GM23338 (cell line): Measurements from ENCODE around the gene PDCD1. TPM values are rescaled to one million over a fixed set of nuclear protein-coding genes. Genes with fewer than 3 reads are reported as not detected.

Source experiments
- ATAC-seq: fragments of 200-7000 bp; cut with Tn5 transposase; 3 replicates; pipeline ENCODE4 v1.9.1; 2020
- DNase-seq: peaks from one replicate; pipeline ENCODE4 v3.0.0-alpha.2; 2015; ENCODE audit warnings: low spot score
- H2AFZ ChIP-seq: fragments of 200-600 bp; sonication (generic); 2 replicates; pipeline ENCODE4 v1.8.0; 2016; ENCODE audit warnings: antibody characterized with exemption, mild to moderate bottlenecking, moderate library complexity
- H3F3A ChIP-seq: fragments of 200-600 bp; sonication (generic); replicated peaks from 2 replicates; pipeline ENCODE4 v1.8.0; 2017; ENCODE audit warnings: antibody characterized with exemption, mixed run types, low read depth
- H3K27ac ChIP-seq: fragments of 200-600 bp; sonication (generic); 2 replicates; pipeline ENCODE4 v1.6.1; 2016; ENCODE audit warnings: low read depth
- H3K27me3 ChIP-seq: fragments of 200-600 bp; sonication (generic); 2 replicates; pipeline ENCODE4 v1.8.0; 2016; ENCODE audit warnings: mild to moderate bottlenecking, mixed run types, moderate library complexity; ENCODE audit not compliant: insufficient read depth
- H3K36me3 ChIP-seq: fragments of 200-600 bp; sonication (generic); 2 replicates; pipeline ENCODE4 v1.8.0; 2016; ENCODE audit warnings: mild to moderate bottlenecking; ENCODE audit not compliant: insufficient read depth
- H3K4me1 ChIP-seq: fragments of 200-600 bp; sonication (generic); 2 replicates; pipeline ENCODE4 v1.8.0; 2016; ENCODE audit warnings: mild to moderate bottlenecking, moderate library complexity; ENCODE audit not compliant: insufficient read depth
- H3K4me2 ChIP-seq: fragments of 200-600 bp; sonication (generic); 2 replicates; pipeline ENCODE4 v1.7.1; 2017; ENCODE audit warnings: mixed run types
- H3K4me3 ChIP-seq: fragments of 200-600 bp; sonication (generic); 2 replicates; pipeline ENCODE4 v1.6.1; 2016; ENCODE audit warnings: mixed run types
- H3K79me2 ChIP-seq: fragments of 200-600 bp; sonication (generic); replicated peaks from 2 replicates; pipeline ENCODE4 v1.8.0; 2017; ENCODE audit warnings: mild to moderate bottlenecking; ENCODE audit not compliant: insufficient read depth
- H3K9me2 ChIP-seq: fragments of 200-600 bp; sonication (generic); 2 replicates; pipeline ENCODE4 v1.8.0; 2017; ENCODE audit not compliant: insufficient read depth
- H4K20me1 ChIP-seq: fragments of 200-600 bp; sonication (generic); replicated peaks from 2 replicates; pipeline ENCODE4 v1.8.0; 2017; ENCODE audit warnings: mild to moderate bottlenecking; ENCODE audit not compliant: insufficient read depth
- H3K27ac Mint-ChIP-seq: 2 replicates; pipeline ENCODE4 v1.8.0; 2020; ENCODE audit warnings: inconsistent platforms, mild to moderate bottlenecking, moderate library complexity, mixed read lengths
- H3K27me3 Mint-ChIP-seq: 3 replicates; pipeline ENCODE4 v1.8.0; 2022; ENCODE audit warnings: low read depth, mild to moderate bottlenecking, moderate library complexity, mixed read lengths, inconsistent platforms; ENCODE audit not compliant: insufficient read depth, poor library complexity
- H3K36me3 Mint-ChIP-seq: 3 replicates; pipeline ENCODE4 v1.8.0; 2021; ENCODE audit warnings: low read depth, mild to moderate bottlenecking, inconsistent platforms, moderate library complexity, mixed read lengths
- H3K4me1 Mint-ChIP-seq: 3 replicates; pipeline ENCODE4 v1.8.0; 2020; ENCODE audit warnings: mild to moderate bottlenecking, inconsistent platforms, mixed read lengths
- H3K4me3 Mint-ChIP-seq: 3 replicates; pipeline ENCODE4 v1.8.0; 2021; ENCODE audit warnings: moderate library complexity, mild to moderate bottlenecking, inconsistent platforms, mixed read lengths
- H3K9me3 Mint-ChIP-seq: 3 replicates; pipeline ENCODE4 v1.8.0; 2020; ENCODE audit warnings: moderate library complexity, mild to moderate bottlenecking, inconsistent platforms, mixed read lengths
- CREB1 ChIP-seq: fragments of 250-450 bp; sonication (Bioruptor Pico); IDR thresholded peaks from 2 replicates; pipeline ENCODE4 v1.5.0; 2020; ENCODE audit warnings: low read depth, mild to moderate bottlenecking, moderate library complexity
- POLR2AphosphoS5 ChIP-seq: IDR thresholded peaks from 2 replicates; pipeline ENCODE4 v1.6.1; 2016; ENCODE audit warnings: antibody characterized with exemption, low read depth
- ZNF114 ChIP-seq: fragments of 250-450 bp; sonication (Bioruptor Pico); IDR thresholded peaks from 2 replicates; pipeline ENCODE4 v1.5.0; 2020; ENCODE audit warnings: mild to moderate bottlenecking, moderate library complexity
- ZNF331 ChIP-seq: fragments of 250-450 bp; sonication (Bioruptor Pico); IDR thresholded peaks from 2 replicates; pipeline ENCODE4 v1.5.0; 2020; ENCODE audit warnings: low read depth, mild to moderate bottlenecking, moderate library complexity
- polyA plus RNA-seq: library from polyadenylated mRNA; unstranded; fragments of >200 nt; fragmentation: Nextera tagmentation; extraction: Ambion mirVana; gene quantifications from 2 replicates; pipeline ENCODE4 v1.2.1, GENCODE V29; 2016
- total RNA-seq: library from RNA; depleted of rRNA; stranded (reverse); fragments of >200 nt; shearing (Covaris generic); gene quantifications from 2 replicates; pipeline ENCODE4 v1.2.3, GENCODE V29; 2014
- TF ChIP-seq, protein P1 (sequence below): fragments of 250-450 bp; sonication (Bioruptor Pico); IDR thresholded peaks from 2 replicates; pipeline ENCODE4 v1.5.0; 2020; ENCODE audit warnings: mild to moderate bottlenecking, moderate library complexity
- TF ChIP-seq, protein P2 (sequence below): IDR thresholded peaks from 2 replicates; pipeline ENCODE4 v1.6.1; 2016; ENCODE audit warnings: antibody characterized with exemption

Gene PDCD1
- total and polyA plus RNA-seq, 2 experiments from 2014 or later: 0.34 to 0.38 TPM

DNA sequence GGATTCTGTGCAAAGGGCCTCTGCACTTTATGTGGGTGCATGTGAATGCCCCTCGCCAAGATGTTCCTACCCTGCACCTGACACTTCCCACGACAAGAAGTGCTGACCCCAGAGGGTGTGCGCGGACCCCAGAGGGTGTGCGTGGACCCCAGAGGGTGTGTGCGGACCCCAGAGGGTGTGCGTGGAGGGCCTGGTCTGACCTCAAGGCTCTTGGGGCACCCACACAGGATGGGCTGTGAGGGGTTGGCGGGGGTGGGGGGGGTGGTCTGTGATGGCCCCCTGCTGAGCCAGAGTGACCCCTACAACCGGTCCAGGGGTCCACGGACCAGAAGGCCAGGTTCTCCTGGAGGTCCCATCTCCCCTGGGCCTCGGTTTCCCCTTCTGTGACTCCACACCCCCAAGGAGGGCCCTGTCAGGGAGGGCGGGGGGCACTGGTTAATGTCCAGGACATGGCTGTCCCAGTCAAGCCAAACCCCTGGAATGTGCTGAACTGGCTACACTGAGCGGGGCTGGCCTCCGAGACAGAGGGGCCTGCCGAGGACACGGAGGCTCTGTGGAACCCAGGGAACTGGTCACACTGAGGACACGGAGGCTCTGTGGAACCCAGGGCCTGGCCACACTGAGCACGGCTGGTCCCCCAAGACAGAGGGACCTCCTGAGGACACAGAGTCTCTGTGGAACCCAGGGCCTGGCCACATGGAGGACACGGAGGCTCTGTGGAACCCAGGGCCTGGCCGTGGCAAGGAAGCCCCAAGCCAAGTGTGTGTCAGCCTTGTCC is 46.6 kb downstream of the PDCD1 start (continued):
- TF ChIP-seq, protein P1, sequence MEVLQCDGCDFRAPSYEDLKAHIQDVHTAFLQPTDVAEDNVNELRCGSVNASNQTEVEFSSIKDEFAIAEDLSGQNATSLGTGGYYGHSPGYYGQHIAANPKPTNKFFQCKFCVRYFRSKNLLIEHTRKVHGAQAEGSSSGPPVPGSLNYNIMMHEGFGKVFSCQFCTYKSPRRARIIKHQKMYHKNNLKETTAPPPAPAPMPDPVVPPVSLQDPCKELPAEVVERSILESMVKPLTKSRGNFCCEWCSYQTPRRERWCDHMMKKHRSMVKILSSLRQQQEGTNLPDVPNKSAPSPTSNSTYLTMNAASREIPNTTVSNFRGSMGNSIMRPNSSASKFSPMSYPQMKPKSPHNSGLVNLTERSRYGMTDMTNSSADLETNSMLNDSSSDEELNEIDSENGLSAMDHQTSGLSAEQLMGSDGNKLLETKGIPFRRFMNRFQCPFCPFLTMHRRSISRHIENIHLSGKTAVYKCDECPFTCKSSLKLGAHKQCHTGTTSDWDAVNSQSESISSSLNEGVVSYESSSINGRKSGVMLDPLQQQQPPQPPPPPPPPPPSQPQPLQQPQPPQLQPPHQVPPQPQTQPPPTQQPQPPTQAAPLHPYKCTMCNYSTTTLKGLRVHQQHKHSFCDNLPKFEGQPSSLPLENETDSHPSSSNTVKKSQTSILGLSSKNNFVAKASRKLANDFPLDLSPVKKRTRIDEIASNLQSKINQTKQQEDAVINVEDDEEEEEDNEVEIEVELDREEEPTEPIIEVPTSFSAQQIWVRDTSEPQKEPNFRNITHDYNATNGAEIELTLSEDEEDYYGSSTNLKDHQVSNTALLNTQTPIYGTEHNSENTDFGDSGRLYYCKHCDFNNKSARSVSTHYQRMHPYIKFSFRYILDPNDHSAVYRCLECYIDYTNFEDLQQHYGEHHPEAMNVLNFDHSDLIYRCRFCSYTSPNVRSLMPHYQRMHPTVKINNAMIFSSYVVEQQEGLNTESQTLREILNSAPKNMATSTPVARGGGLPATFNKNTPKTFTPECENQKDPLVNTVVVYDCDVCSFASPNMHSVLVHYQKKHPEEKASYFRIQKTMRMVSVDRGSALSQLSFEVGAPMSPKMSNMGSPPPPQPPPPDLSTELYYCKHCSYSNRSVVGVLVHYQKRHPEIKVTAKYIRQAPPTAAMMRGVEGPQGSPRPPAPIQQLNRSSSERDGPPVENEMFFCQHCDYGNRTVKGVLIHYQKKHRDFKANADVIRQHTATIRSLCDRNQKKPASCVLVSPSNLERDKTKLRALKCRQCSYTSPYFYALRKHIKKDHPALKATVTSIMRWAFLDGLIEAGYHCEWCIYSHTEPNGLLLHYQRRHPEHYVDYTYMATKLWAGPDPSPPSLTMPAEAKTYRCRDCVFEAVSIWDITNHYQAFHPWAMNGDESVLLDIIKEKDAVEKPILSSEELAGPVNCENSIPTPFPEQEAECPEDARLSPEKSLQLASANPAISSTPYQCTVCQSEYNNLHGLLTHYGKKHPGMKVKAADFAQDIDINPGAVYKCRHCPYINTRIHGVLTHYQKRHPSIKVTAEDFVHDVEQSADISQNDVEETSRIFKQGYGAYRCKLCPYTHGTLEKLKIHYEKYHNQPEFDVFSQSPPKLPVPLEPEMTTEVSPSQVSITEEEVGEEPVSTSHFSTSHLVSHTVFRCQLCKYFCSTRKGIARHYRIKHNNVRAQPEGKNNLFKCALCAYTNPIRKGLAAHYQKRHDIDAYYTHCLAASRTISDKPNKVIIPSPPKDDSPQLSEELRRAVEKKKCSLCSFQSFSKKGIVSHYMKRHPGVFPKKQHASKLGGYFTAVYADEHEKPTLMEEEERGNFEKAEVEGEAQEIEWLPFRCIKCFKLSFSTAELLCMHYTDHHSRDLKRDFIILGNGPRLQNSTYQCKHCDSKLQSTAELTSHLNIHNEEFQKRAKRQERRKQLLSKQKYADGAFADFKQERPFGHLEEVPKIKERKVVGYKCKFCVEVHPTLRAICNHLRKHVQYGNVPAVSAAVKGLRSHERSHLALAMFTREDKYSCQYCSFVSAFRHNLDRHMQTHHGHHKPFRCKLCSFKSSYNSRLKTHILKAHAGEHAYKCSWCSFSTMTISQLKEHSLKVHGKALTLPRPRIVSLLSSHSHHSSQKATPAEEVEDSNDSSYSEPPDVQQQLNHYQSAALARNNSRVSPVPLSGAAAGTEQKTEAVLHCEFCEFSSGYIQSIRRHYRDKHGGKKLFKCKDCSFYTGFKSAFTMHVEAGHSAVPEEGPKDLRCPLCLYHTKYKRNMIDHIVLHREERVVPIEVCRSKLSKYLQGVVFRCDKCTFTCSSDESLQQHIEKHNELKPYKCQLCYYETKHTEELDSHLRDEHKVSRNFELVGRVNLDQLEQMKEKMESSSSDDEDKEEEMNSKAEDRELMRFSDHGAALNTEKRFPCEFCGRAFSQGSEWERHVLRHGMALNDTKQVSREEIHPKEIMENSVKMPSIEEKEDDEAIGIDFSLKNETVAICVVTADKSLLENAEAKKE (CRISPR knock-in tag): no peak
- no peak for TF ChIP-seq ZNF114
- TF ChIP-seq CREB1 (CRISPR knock-in tag): no peak
- TF ChIP-seq, protein P2, sequence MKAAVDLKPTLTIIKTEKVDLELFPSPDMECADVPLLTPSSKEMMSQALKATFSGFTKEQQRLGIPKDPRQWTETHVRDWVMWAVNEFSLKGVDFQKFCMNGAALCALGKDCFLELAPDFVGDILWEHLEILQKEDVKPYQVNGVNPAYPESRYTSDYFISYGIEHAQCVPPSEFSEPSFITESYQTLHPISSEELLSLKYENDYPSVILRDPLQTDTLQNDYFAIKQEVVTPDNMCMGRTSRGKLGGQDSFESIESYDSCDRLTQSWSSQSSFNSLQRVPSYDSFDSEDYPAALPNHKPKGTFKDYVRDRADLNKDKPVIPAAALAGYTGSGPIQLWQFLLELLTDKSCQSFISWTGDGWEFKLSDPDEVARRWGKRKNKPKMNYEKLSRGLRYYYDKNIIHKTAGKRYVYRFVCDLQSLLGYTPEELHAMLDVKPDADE: no peak

DNA sequence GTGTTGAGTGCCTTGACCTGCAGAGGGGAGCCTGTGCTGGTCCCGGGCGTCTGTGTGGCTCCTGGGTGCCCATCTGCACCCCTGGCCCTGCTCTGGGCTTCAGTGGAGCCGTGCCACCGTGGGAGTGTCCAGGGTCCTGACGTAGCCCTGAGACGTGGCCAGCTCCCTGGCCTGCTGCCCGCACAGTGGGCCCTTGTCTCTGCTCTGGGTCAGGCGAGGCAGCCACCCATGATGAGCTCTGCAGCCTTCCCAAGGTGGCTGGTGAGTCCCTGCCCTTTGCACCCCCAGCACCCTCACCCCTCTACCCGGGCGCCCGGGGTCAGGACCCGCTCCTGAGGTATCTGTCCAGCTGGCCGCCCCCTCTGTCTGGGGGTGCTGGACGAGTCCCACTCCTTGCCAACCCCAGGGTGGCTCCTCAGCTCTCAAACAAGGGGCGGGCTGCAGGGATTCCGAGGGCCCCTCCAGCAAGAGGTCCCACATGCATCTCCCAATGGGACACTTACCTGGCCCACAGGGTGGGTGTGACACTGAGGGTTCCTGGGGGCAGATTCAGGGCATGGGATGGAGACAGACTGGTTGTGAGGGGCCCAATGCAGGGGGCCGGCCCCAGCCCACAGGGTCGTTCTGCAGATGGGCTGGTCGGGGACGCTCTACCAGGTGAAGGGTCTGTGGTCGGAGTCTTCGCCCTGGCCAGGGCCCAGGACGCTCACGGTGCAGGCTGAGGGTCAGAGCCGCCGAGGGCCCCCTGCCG is 47.3 kb downstream of the PDCD1 start:
- Mint-ChIP-seq H3K27ac (no peak overlapping the region), H3K27me3 (peaks cover 16% of the 10 kb centered on the region), H3K36me3 (no peaks in the 10 kb centered on the region; the same call in 2 of the 3 replicates), H3K4me1 (peaks cover 14% of the 10 kb centered on the region), H3K9me3 (no peaks in the 10 kb centered on the region), H3K4me3 (no peak overlapping the region)
- no peak overlapping the region for H3K4me3 ChIP-seq
- no peaks in the 10 kb centered on the region for H3K9me2 ChIP-seq
- H3K4me1 ChIP-seq: 0 out of 2 replicates have a peak, but pooled peaks cover 6% of the 10 kb centered on the region
- H3K27me3 ChIP-seq: no peaks in the 10 kb centered on the region
- H3F3A ChIP-seq: peaks cover 11% of the 10 kb centered on the region; the same call in 1 of the 2 replicates
- no peak overlapping the region for H3K4me2 ChIP-seq
- ATAC-seq: no peak
- no peak overlapping the region for H2AFZ ChIP-seq
- H4K20me1 ChIP-seq: no peaks in the 10 kb centered on the region
- DNase-seq: no peak
- H3K79me2 ChIP-seq: no peaks in the 10 kb centered on the region
- no peak overlapping the region for H3K27ac ChIP-seq
- no peaks in the 10 kb centered on the region for H3K36me3 ChIP-seq
- TF ChIP-seq ZNF331 (CRISPR knock-in tag) (no peak), POLR2AphosphoS5 (no peak)
- TF ChIP-seq, protein P1 (CRISPR knock-in tag): no peak
